OCI-LY3 (cell line): Measurements from ENCODE around the gene SNED1.

Experiments
- H2AFZ ChIP-seq: fragments of 200-600, 300-600 bp; shearing (Covaris generic); 2 replicates; pipeline ENCODE4 v1.6.0; 2014; ENCODE audit warnings: antibody characterized with exemption, low read depth, low read length
- H3K27ac ChIP-seq: fragments of 200-600, 300-600 bp; sonication (generic); 2 replicates; pipeline ENCODE4 v1.5.1; 2014; ENCODE audit warnings: mild to moderate bottlenecking, low read length, moderate library complexity, mixed read lengths
- H3K27me3 ChIP-seq: fragments of 200-600, 300-600 bp; sonication (generic); 2 replicates; pipeline ENCODE4 v1.6.1; 2014; ENCODE audit warnings: low read depth, low read length, mixed read lengths
- H3K36me3 ChIP-seq: fragments of 200-600, 300-600 bp; sonication (generic); replicated peaks from 2 replicates; pipeline ENCODE3; 2014; ENCODE audit warnings: low read depth, low read length, mixed read lengths
- H3K4me1 ChIP-seq: fragments of 300-600, 200-600 bp; sonication (generic); 2 replicates; pipeline ENCODE4 v1.6.1; 2014; ENCODE audit warnings: low read length, mixed read lengths
- H3K4me2 ChIP-seq: fragments of 200-600, 300-600 bp; sonication (generic); 2 replicates; pipeline ENCODE4 v1.6.1; 2014; ENCODE audit warnings: low read length, mixed read lengths
- H3K4me3 ChIP-seq: fragments of 300-600, 200-600 bp; sonication (generic); 2 replicates; pipeline ENCODE4 v1.5.1; 2014; ENCODE audit warnings: antibody characterized with exemption, mild to moderate bottlenecking, low read length, moderate library complexity
- H3K79me2 ChIP-seq: fragments of 300-600, 200-600 bp; shearing (Covaris generic); 2 replicates; pipeline ENCODE4 v1.6.1; 2014; ENCODE audit warnings: mild to moderate bottlenecking, low read length, mixed read lengths
- H3K9ac ChIP-seq: fragments of 300-600, 200-600 bp; shearing (Covaris generic); 2 replicates; pipeline ENCODE4 v1.6.0; 2014; ENCODE audit warnings: mild to moderate bottlenecking, low read length, moderate library complexity
- H3K9me3 ChIP-seq: fragments of 200-600, 300-600 bp; shearing (Covaris generic); 2 replicates; pipeline ENCODE4 v1.6.1; 2014; ENCODE audit warnings: low read length, mixed read lengths; ENCODE audit not compliant: insufficient read depth
- H4K20me1 ChIP-seq: fragments of 200-600, 300-600 bp; sonication (generic); 2 replicates; pipeline ENCODE4 v1.6.1; 2016; ENCODE audit warnings: low read length, mixed read lengths; ENCODE audit not compliant: insufficient read depth
- EZH2phosphoT487 ChIP-seq: fragments of 200-600 bp; shearing (Covaris generic); IDR thresholded peaks from 2 replicates; pipeline ENCODE4 v1.6.1; 2018; ENCODE audit warnings: antibody characterized with exemption, mixed run types, low read depth
- TF ChIP-seq, protein P1 (sequence below): fragments of 200-600, 300-600 bp; sonication (generic); IDR thresholded peaks from 2 replicates; pipeline ENCODE4 v1.5.1; 2014; ENCODE audit warnings: antibody characterized with exemption, low read length, low read depth

The SNED1 gene

DNA sequence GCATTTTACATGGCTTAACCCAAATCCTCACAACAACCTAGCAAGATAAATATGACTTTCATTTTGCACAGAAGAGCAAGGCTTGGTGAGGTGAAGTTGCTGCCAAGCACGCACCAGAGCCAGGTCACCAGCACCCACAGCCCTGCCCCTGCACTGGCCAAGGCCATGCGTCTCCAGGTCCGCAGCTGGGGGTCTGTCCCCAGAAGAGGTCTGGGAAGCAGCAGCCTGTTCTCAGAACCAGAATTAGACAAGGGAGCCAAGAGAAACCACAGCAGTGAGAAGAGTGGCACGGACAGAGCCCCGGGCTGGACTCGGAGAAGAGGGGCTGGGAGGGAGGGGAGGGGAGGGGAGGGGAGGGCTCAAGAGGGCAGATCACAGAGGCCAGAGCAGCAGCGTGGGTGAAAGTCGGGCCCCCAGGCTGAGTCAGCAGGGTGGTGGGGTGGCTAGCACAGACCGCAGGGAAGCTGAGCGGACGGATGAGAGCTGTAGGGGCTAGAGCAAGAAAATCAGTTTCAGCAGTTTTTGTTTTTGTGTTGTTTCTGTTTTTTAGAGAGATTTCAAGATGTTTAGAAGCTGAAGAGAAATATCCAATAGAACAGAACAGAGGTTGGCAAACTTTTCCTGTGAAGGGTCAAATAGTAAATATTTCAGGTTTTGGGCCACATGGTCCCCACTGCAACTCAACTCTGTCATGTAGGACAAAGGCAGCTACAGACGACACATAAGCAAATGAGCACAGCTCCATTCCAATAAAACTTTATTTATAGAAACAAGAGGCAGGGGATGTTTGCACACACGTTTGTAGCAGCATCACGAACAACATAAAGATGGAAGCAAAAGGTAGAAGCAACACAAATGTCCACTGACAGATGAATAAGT, 111.0 kb downstream of the SNED1 start:
- H3K4me1 ChIP-seq = peaks cover 28% of the 10 kb centered on the region

GRCh38 chr2:241110089-241110606, 111.7 kb downstream of the SNED1 start:
- peaks cover 46% of the 10 kb centered on the region for H3K36me3 ChIP-seq
- no peak overlapping the region for H2AFZ ChIP-seq
- H3K4me1 ChIP-seq = peaks cover 28% of the 10 kb centered on the region
- no peaks in the 10 kb centered on the region for H4K20me1 ChIP-seq
- H3K79me2 ChIP-seq = peaks cover 33% of the 10 kb centered on the region
- peak overlapping the region; percentile 92 for H3K27ac ChIP-seq
- H3K4me3 ChIP-seq = peak overlapping the region; percentile 23; the same call in 1 of the 2 replicates
- H3K9ac ChIP-seq = peak overlapping the region; percentile 74
- no peaks in the 10 kb centered on the region for H3K27me3 ChIP-seq
- H3K9me3 ChIP-seq = no peaks in the 10 kb centered on the region
- no peak for TF ChIP-seq EZH2phosphoT487
- TF ChIP-seq, protein P1, sequence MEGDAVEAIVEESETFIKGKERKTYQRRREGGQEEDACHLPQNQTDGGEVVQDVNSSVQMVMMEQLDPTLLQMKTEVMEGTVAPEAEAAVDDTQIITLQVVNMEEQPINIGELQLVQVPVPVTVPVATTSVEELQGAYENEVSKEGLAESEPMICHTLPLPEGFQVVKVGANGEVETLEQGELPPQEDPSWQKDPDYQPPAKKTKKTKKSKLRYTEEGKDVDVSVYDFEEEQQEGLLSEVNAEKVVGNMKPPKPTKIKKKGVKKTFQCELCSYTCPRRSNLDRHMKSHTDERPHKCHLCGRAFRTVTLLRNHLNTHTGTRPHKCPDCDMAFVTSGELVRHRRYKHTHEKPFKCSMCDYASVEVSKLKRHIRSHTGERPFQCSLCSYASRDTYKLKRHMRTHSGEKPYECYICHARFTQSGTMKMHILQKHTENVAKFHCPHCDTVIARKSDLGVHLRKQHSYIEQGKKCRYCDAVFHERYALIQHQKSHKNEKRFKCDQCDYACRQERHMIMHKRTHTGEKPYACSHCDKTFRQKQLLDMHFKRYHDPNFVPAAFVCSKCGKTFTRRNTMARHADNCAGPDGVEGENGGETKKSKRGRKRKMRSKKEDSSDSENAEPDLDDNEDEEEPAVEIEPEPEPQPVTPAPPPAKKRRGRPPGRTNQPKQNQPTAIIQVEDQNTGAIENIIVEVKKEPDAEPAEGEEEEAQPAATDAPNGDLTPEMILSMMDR = no peak
- peak overlapping the region; percentile 71 for H3K4me2 ChIP-seq

More for the DNA sequence above, 111.0 kb downstream of the SNED1 start:
- Histone ChIP-seq H3K4me3 (no peak overlapping the region), H3K9ac (peak overlapping the region; percentile 74), H2AFZ (no peak overlapping the region), H3K27me3 (no peaks in the 10 kb centered on the region), H3K4me2 (peak overlapping the region; percentile 71), H4K20me1 (no peaks in the 10 kb centered on the region), H3K36me3 (peaks cover 43% of the 10 kb centered on the region), H3K79me2 (peaks cover 33% of the 10 kb centered on the region), H3K9me3 (no peaks in the 10 kb centered on the region), H3K27ac (peak overlapping the region; percentile 92)
- TF ChIP-seq, protein P1 = no peak
- no peak for TF ChIP-seq EZH2phosphoT487

GRCh38 chr2:241110607-241111439, 112.4 kb downstream of the SNED1 start:
- H3K36me3 ChIP-seq = peaks cover 43% of the 10 kb centered on the region

More at GRCh38 chr2:241110607-241111439, 112.4 kb downstream of the SNED1 start:
- Histone ChIP-seq H3K9ac (peak overlapping the region; percentile 74), H3K9me3 (no peaks in the 10 kb centered on the region), H3K4me1 (peaks cover 28% of the 10 kb centered on the region), H3K4me3 (peak overlapping the region; percentile 23; the same call in 1 of the 2 replicates), H3K4me2 (peak overlapping the region; percentile 71), H4K20me1 (no peaks in the 10 kb centered on the region), H2AFZ (no peak overlapping the region; the same call in 1 of the 2 replicates), H3K27me3 (no peaks in the 10 kb centered on the region), H3K79me2 (peaks cover 36% of the 10 kb centered on the region), H3K27ac (peak overlapping the region; percentile 92)
- TF ChIP-seq, protein P1 = no peak
- no peak for TF ChIP-seq EZH2phosphoT487
